MM.1S (cell line): ENCODE results near the gene HIGD1C.

Experiments
- DNase-seq: peaks from one replicate; pipeline ENCODE4 v3.0.0-alpha.2; 2015
- H2AFZ ChIP-seq: fragments of 300-600 bp; sonication (generic); 2 replicates; pipeline ENCODE4 v1.6.0; 2016; ENCODE audit warnings: antibody characterized with exemption, low read length
- H3F3A ChIP-seq: fragments of 300-600 bp; sonication (generic); 2 replicates; pipeline ENCODE4 v1.6.1; 2016; ENCODE audit warnings: mild to moderate bottlenecking, antibody characterized with exemption, low read length, moderate library complexity, mixed read lengths; ENCODE audit not compliant: insufficient read depth
- H3K27ac ChIP-seq: fragments of 300-600 bp; sonication (generic); 2 replicates; pipeline ENCODE4 v1.5.1; 2016; ENCODE audit warnings: mild to moderate bottlenecking, low read length
- H3K27me3 ChIP-seq: fragments of 300-600 bp; sonication (generic); replicated peaks from 2 replicates; pipeline ENCODE4 v1.6.0; 2016; ENCODE audit warnings: low read length; ENCODE audit not compliant: insufficient read depth
- H3K36me3 ChIP-seq: fragments of 300-600 bp; sonication (generic); replicated peaks from 2 replicates; pipeline ENCODE4 v1.6.1; 2016; ENCODE audit warnings: mild to moderate bottlenecking, low read length, mixed read lengths; ENCODE audit not compliant: insufficient read depth
- H3K4me1 ChIP-seq: fragments of 300-600 bp; sonication (generic); 2 replicates; pipeline ENCODE4 v1.6.1; 2016; ENCODE audit warnings: low read length, mixed read lengths
- H3K4me2 ChIP-seq: fragments of 300-600 bp; sonication (generic); 2 replicates; pipeline ENCODE4 v1.6.0; 2016; ENCODE audit warnings: low read depth, low read length
- H3K4me3 ChIP-seq: fragments of 300-600 bp; sonication (generic); 2 replicates; pipeline ENCODE4 v1.5.1; 2016; ENCODE audit warnings: low read length, mixed read lengths
- H3K79me2 ChIP-seq: fragments of 300-600 bp; sonication (generic); 2 replicates; pipeline ENCODE4 v1.6.1; 2016; ENCODE audit warnings: mixed run types, low read length, mixed read lengths
- H3K9ac ChIP-seq: fragments of 300-600 bp; sonication (generic); 2 replicates; pipeline ENCODE4 v1.6.1; 2016; ENCODE audit warnings: low read length, mixed read lengths
- H3K9me2 ChIP-seq: fragments of 300-600 bp; sonication (generic); replicated peaks from 2 replicates; pipeline ENCODE4 v1.6.1; 2016; ENCODE audit warnings: mild to moderate bottlenecking, low read length, mixed read lengths; ENCODE audit not compliant: insufficient read depth
- H3K9me3 ChIP-seq: fragments of 300-600 bp; sonication (generic); replicated peaks from 2 replicates; pipeline ENCODE4 v1.6.1; 2016; ENCODE audit warnings: mild to moderate bottlenecking, low read length, mixed read lengths; ENCODE audit not compliant: insufficient read depth
- H4K20me1 ChIP-seq: fragments of 300-600 bp; sonication (generic); 2 replicates; pipeline ENCODE4 v1.6.1; 2016; ENCODE audit warnings: mild to moderate bottlenecking, low read length, moderate library complexity, mixed read lengths; ENCODE audit not compliant: insufficient read depth
- CTCF ChIP-seq: fragments of 300-600 bp; sonication (generic); IDR thresholded peaks from 2 replicates; pipeline ENCODE4 v1.5.1; 2016; ENCODE audit warnings: antibody characterized with exemption, low read length, mixed read lengths
- EZH2 ChIP-seq: fragments of 300-600 bp; sonication (generic); optimal IDR thresholded peaks from 2 replicates; pipeline ENCODE3; 2017; ENCODE audit warnings: low read depth, mild to moderate bottlenecking, antibody characterized with exemption, low read length, mixed read lengths
- EZH2phosphoT487 ChIP-seq: fragments of 300-600 bp; sonication (generic); IDR thresholded peaks from 2 replicates; pipeline ENCODE4 v1.6.1; 2018; ENCODE audit warnings: antibody characterized with exemption, low read length

The HIGD1C gene

GRCh38 chr12:50971946-50972345 lies 19.6 kb downstream of the HIGD1C start:
- Histone ChIP-seq H3K9me2 (no peaks in the 10 kb centered on the region), H3K4me1 (no peaks in the 10 kb centered on the region), H3K4me3 (no peak overlapping the region), H3F3A (no peaks in the 10 kb centered on the region), H3K27me3 (no peaks in the 10 kb centered on the region), H2AFZ (no peak overlapping the region), H3K36me3 (no peaks in the 10 kb centered on the region), H3K4me2 (no peak overlapping the region), H3K9ac (no peak overlapping the region), H4K20me1 (no peaks in the 10 kb centered on the region), H3K9me3 (no peaks in the 10 kb centered on the region), H3K79me2 (no peaks in the 10 kb centered on the region), H3K27ac (no peak overlapping the region)
- TF ChIP-seq EZH2, result no peak
- TF ChIP-seq EZH2phosphoT487, result no peak
- no peak for DNase-seq

GRCh38 chr12:50979369-50980052 lies 27.2 kb downstream of the HIGD1C start:
- Histone ChIP-seq H3K9ac (peak overlapping the region; percentile 1; the same call in 1 of the 2 replicates), H3K36me3 (no peaks in the 10 kb centered on the region), H2AFZ (no peak overlapping the region), H3K27me3 (no peaks in the 10 kb centered on the region), H3F3A (peaks cover 26% of the 10 kb centered on the region), H3K9me2 (no peaks in the 10 kb centered on the region), H4K20me1 (no peaks in the 10 kb centered on the region), H3K9me3 (no peaks in the 10 kb centered on the region), H3K4me3 (peak overlapping the region; percentile 4), H3K27ac (peak overlapping the region; percentile 71; the same call in 1 of the 2 replicates), H3K4me1 (peaks cover 19% of the 10 kb centered on the region), H3K79me2 (no peaks in the 10 kb centered on the region), H3K4me2 (peak overlapping the region; percentile 63)
- DNase-seq, result peak; percentile 81
- TF ChIP-seq EZH2, result no peak

- H3K4me2 ChIP-seq, result peak overlapping the region; percentile 63; the same call in 1 of the 2 replicates
- no peak for TF ChIP-seq CTCF
- no peaks in the 10 kb centered on the region for H3K9me3 ChIP-seq
- H3K4me3 ChIP-seq, result no peak overlapping the region
- H3F3A ChIP-seq, result peaks cover 26% of the 10 kb centered on the region
- H3K27me3 ChIP-seq, result no peaks in the 10 kb centered on the region
- no peak overlapping the region for H3K9ac ChIP-seq
- H3K36me3 ChIP-seq, result no peaks in the 10 kb centered on the region
- no peak overlapping the region for H2AFZ ChIP-seq
- no peaks in the 10 kb centered on the region for H4K20me1 ChIP-seq
- H3K79me2 ChIP-seq, result no peaks in the 10 kb centered on the region
- peaks cover 29% of the 10 kb centered on the region for H3K4me1 ChIP-seq
- DNase-seq, result no peak
- H3K9me2 ChIP-seq, result no peaks in the 10 kb centered on the region
- peak overlapping the region; percentile 71; the same call in 1 of the 2 replicates for H3K27ac ChIP-seq
Measured at GRCh38 chr12:50980545-50980944, 28.2 kb downstream of the HIGD1C start.

GRCh38 chr12:50981319-50982239 lies 29.2 kb downstream of the HIGD1C start:
- Histone ChIP-seq H3K4me2 (no peak overlapping the region), H2AFZ (no peak overlapping the region), H3K9ac (no peak overlapping the region), H3F3A (peaks cover 26% of the 10 kb centered on the region), H3K9me3 (no peaks in the 10 kb centered on the region), H4K20me1 (no peaks in the 10 kb centered on the region), H3K36me3 (no peaks in the 10 kb centered on the region), H3K9me2 (no peaks in the 10 kb centered on the region), H3K27ac (no peak overlapping the region), H3K4me3 (no peak overlapping the region), H3K4me1 (peaks cover 39% of the 10 kb centered on the region), H3K27me3 (no peaks in the 10 kb centered on the region), H3K79me2 (no peaks in the 10 kb centered on the region)
- DNase-seq, result no peak
- TF ChIP-seq CTCF, result no peak
- TF ChIP-seq EZH2phosphoT487, result no peak
- no peak for TF ChIP-seq EZH2
